H1 (cell line): Measurements from ENCODE around the gene SOX10. TPM values are rescaled to one million over a fixed set of nuclear protein-coding genes. Genes with fewer than 3 reads are reported as not detected.

Source experiments
- CTCF ChIA-PET: fragments of 300-600 bp; sonication (Branson Sonifier 250); formaldehyde crosslinking; loops from one replicate; lab custom pipeline; 2021; ENCODE audit not compliant: partially characterized antibody; lab: Charles Lee
- POLR2A ChIA-PET: fragments of 300-600 bp; sonication (Branson Sonifier 250); formaldehyde crosslinking; loops from one replicate; lab custom pipeline; 2021; ENCODE audit warnings: inconsistent platforms; ENCODE audit not compliant: partially characterized antibody; lab: Charles Lee
- DNase-seq, 2 experiments: peaks; one replicate each; pipeline versions ENCODE4 v3.0.0 to v3.0.0-alpha.2; 2010 to 2022; ENCODE audit warnings: low spot score in 2 of 2, low read depth in 1 of 2, mixed read lengths in 1 of 2
- FAIRE-seq: peaks from 2 replicates; lab custom pipeline; 2011; peaks lifted over from hg19 to GRCh38; lab: Jason Lieb, UNC
- H2AFZ ChIP-seq: 2 replicates; pipeline ENCODE4 v1.8.1; 2012; ENCODE audit warnings: low read length, inconsistent platforms
- H2AK5ac ChIP-seq: 2 replicates; pipeline ENCODE4 v1.6.1; 2013; ENCODE audit warnings: low read depth, low read length
- H2BK120ac ChIP-seq: replicated peaks from 2 replicates; pipeline ENCODE3; 2013; ENCODE audit warnings: low read depth, low read length, inconsistent platforms
- H2BK12ac ChIP-seq: 2 replicates; pipeline ENCODE4 v1.6.1; 2013; ENCODE audit warnings: low read depth, low read length
- H2BK15ac ChIP-seq: 2 replicates; pipeline ENCODE4 v1.6.1; 2013; ENCODE audit warnings: low read length
- H2BK20ac ChIP-seq: 2 replicates; pipeline ENCODE4 v1.6.1; 2013; ENCODE audit warnings: low read length
- H2BK5ac ChIP-seq: 2 replicates; pipeline ENCODE4 v1.6.1; 2013; ENCODE audit warnings: low read depth, low read length
- H3K14ac ChIP-seq: 2 replicates; pipeline ENCODE4 v1.6.1; 2013; ENCODE audit warnings: inconsistent platforms; ENCODE audit not compliant: insufficient read length
- H3K18ac ChIP-seq: 2 replicates; pipeline ENCODE4 v1.6.1; 2013; ENCODE audit warnings: low read length; ENCODE audit errors: extremely low read depth
- H3K23ac ChIP-seq: 2 replicates; pipeline ENCODE4 v1.6.1; 2013; ENCODE audit warnings: inconsistent platforms; ENCODE audit not compliant: insufficient read length
- H3K23me2 ChIP-seq: 2 replicates; pipeline ENCODE4 v1.6.1; 2013; ENCODE audit warnings: low read depth, low read length
- H3K27ac ChIP-seq: 2 replicates; pipeline ENCODE4 v1.6.1; 2011; ENCODE audit warnings: low read depth, low read length, inconsistent platforms
- H3K27me3 ChIP-seq, 4 experiments: replicated peaks in 1 of 4; 1 replicate in 1 of 4; 2 replicates in 3 of 4; pipeline versions ENCODE4 v1.6.1 to v1.8.1; 2011 to 2013; ENCODE audit warnings: low read length in 3 of 4, mild to moderate bottlenecking in 3 of 4, inconsistent platforms in 2 of 4, mixed read lengths in 2 of 4, moderate library complexity in 1 of 4; ENCODE audit not compliant: control insufficient read depth in 3 of 4, insufficient read depth in 3 of 4; ENCODE audit errors: extremely low read depth in 1 of 4
- H3K36me3 ChIP-seq, 4 experiments: 2 replicates each; pipeline versions ENCODE4 v1.6.1 to v1.8.1; 2011 to 2013; ENCODE audit warnings: mild to moderate bottlenecking in 4 of 4, low read length in 3 of 4, moderate library complexity in 2 of 4, control low read depth in 1 of 4, inconsistent platforms in 1 of 4; ENCODE audit not compliant: insufficient read depth in 4 of 4, control insufficient read depth in 2 of 4
- H3K4ac ChIP-seq: replicated peaks from 2 replicates; pipeline ENCODE3; 2013; ENCODE audit warnings: low read length, low read depth, mixed read lengths, inconsistent platforms; ENCODE audit not compliant: insufficient read length
- H3K4me1 ChIP-seq, 4 experiments: replicated peaks in 1 of 4; 1 replicate in 1 of 4; 2 replicates in 3 of 4; pipeline versions ENCODE4 v1.6.1 to v1.8.1; 2011 to 2013; ENCODE audit warnings: low read length in 3 of 4, inconsistent platforms in 2 of 4, mixed read lengths in 1 of 4; ENCODE audit not compliant: insufficient read depth in 4 of 4, control insufficient read depth in 3 of 4
- H3K4me2 ChIP-seq, 2 experiments: 2 replicates each; pipeline versions ENCODE4 v1.6.1 to v1.8.1; 2011 to 2013; ENCODE audit warnings: low read depth in 2 of 2, low read length in 2 of 2, control low read depth in 1 of 2, inconsistent platforms in 1 of 2, mild to moderate bottlenecking in 1 of 2; ENCODE audit not compliant: insufficient read depth in 1 of 2
- H3K4me3 ChIP-seq, 4 experiments: fragments of 200-600, 300-600 bp in 1 of 4; sonication (generic), shearing (Covaris generic), sonication (Bioruptor Twin) in 1 of 4; 2 replicates each; pipeline versions ENCODE4 v1.5.1 to v1.8.1; 2011 to 2016; ENCODE audit warnings: low read length in 4 of 4, low read depth in 3 of 4, control low read depth in 2 of 4, inconsistent platforms in 2 of 4, mild to moderate bottlenecking in 2 of 4, mixed read lengths in 1 of 4, moderate library complexity in 1 of 4; ENCODE audit not compliant: insufficient read depth in 2 of 4; ENCODE audit errors: extremely low read depth in 1 of 4
- H3K56ac ChIP-seq: replicated peaks from 2 replicates; pipeline ENCODE3; 2013; ENCODE audit warnings: low read depth, mild to moderate bottlenecking, mixed read lengths, low read length, inconsistent platforms; ENCODE audit not compliant: insufficient read length
- H3K79me1 ChIP-seq: 2 replicates; pipeline ENCODE4 v1.6.1; 2013; ENCODE audit warnings: low read depth, low read length, control low read depth
- H3K79me2 ChIP-seq, 2 experiments: 2 replicates each; pipeline versions ENCODE4 v1.6.1 to v1.8.1; 2012 to 2013; ENCODE audit warnings: low read length in 2 of 2, mild to moderate bottlenecking in 2 of 2, inconsistent platforms in 1 of 2; ENCODE audit not compliant: insufficient read depth in 2 of 2, control insufficient read depth in 1 of 2
- H3K9ac ChIP-seq, 4 experiments: replicated peaks in 1 of 4; 1 replicate in 1 of 4; 2 replicates in 3 of 4; pipeline versions ENCODE4 v1.6.1 to v1.8.1; 2011 to 2013; ENCODE audit warnings: low read depth in 3 of 4, low read length in 3 of 4, control low read depth in 2 of 4, mild to moderate bottlenecking in 2 of 4, moderate library complexity in 2 of 4, inconsistent platforms in 1 of 4; ENCODE audit errors: extremely low read depth in 1 of 4
- H3K9me3 ChIP-seq, 2 experiments: 2 replicates each; pipeline versions ENCODE4 v1.6.1 to v1.8.1; 2012 to 2013; ENCODE audit warnings: mild to moderate bottlenecking in 2 of 2, moderate library complexity in 2 of 2, control low read depth in 1 of 2, inconsistent platforms in 1 of 2, low read depth in 1 of 2, low read length in 1 of 2, mixed read lengths in 1 of 2; ENCODE audit not compliant: insufficient read depth in 2 of 2
- H4K20me1 ChIP-seq, 2 experiments: replicated peaks in 1 of 2; 2 replicates each; pipeline versions ENCODE3 to v1.8.1; 2011 to 2013; ENCODE audit warnings: inconsistent platforms in 2 of 2, low read length in 2 of 2, mild to moderate bottlenecking in 1 of 2; ENCODE audit not compliant: insufficient read depth in 2 of 2, control insufficient read depth in 1 of 2
- H4K5ac ChIP-seq: 2 replicates; pipeline ENCODE4 v1.6.1; 2013; ENCODE audit warnings: low read length, low read depth, mixed read lengths, inconsistent platforms; ENCODE audit not compliant: insufficient read length
- H4K8ac ChIP-seq: 2 replicates; pipeline ENCODE4 v1.8.0; 2013; ENCODE audit warnings: mild to moderate bottlenecking, moderate library complexity, low read length, inconsistent platforms; ENCODE audit not compliant: insufficient read depth; ENCODE audit errors: extremely low read depth
- H4K91ac ChIP-seq: replicated peaks from 2 replicates; pipeline ENCODE3; 2013; ENCODE audit warnings: low read length, mixed read lengths, inconsistent platforms; ENCODE audit not compliant: insufficient read length
- CREB1 ChIP-seq: IDR thresholded peaks from 2 replicates; pipeline ENCODE4 v1.6.1; 2012; ENCODE audit warnings: inconsistent platforms
- EGR1 ChIP-seq: IDR thresholded peaks from 2 replicates; pipeline ENCODE4 v1.6.1; 2011; ENCODE audit warnings: low read depth, low read length, borderline replicate concordance
- JUN ChIP-seq: IDR thresholded peaks from 2 replicates; pipeline ENCODE4 v1.6.1; 2011; ENCODE audit warnings: low read depth, mild to moderate bottlenecking, improper control_type of control experiment, low read length
- KDM1A ChIP-seq: fragments of 200-600, 300-600 bp; sonication (generic); IDR thresholded peaks from 2 replicates; pipeline ENCODE4 v1.7.1; 2016; ENCODE audit warnings: mild to moderate bottlenecking, low read length, borderline replicate concordance
- NANOG ChIP-seq: IDR thresholded peaks from 2 replicates; pipeline ENCODE4 v1.6.1; 2011; ENCODE audit warnings: low read length, low read depth, mild to moderate bottlenecking, inconsistent platforms; ENCODE audit not compliant: insufficient read depth, poor library complexity, severe bottlenecking
- POLR2AphosphoS5 ChIP-seq: IDR thresholded peaks from 2 replicates; pipeline ENCODE4 v1.6.1; 2011; ENCODE audit warnings: low read depth, low read length
- POU5F1 ChIP-seq: IDR thresholded peaks from 2 replicates; pipeline ENCODE4 v1.6.1; 2011; ENCODE audit warnings: low read depth, mild to moderate bottlenecking, low read length, moderate library complexity
- RAD21 ChIP-seq, 2 experiments: IDR thresholded peaks in 1 of 2; conservative IDR thresholded peaks in 1 of 2; 2 replicates each; pipeline ENCODE4 v1.6.1; 2011; ENCODE audit warnings: low read depth in 2 of 2, low read length in 2 of 2, improper control_type of control experiment in 1 of 2, inconsistent platforms in 1 of 2, mild to moderate bottlenecking in 1 of 2, moderate library complexity in 1 of 2
- TAF1 ChIP-seq: IDR thresholded peaks from 2 replicates; pipeline ENCODE4 v1.6.1; 2011; ENCODE audit warnings: mild to moderate bottlenecking, low read depth, low read length
- WGBS, 2 experiments: shearing (Covaris generic) in 1 of 2; methylation state at CpG; one replicate each; pipeline versions ENCODE4 v1.1.6 to v1.1.7; 2013 to 2015; ENCODE audit warnings: low lambda C conversion rate in 2 of 2, mixed read lengths in 2 of 2, inconsistent platforms in 1 of 2, low coverage in 1 of 2, missing lambda C conversion rate in 1 of 2; ENCODE audit not compliant: insufficient replicate concordance in 2 of 2, insufficient coverage in 1 of 2, insufficient read length in 1 of 2; ENCODE audit errors: extremely low coverage in 1 of 2, missing lambda C conversion rate in 1 of 2; 5-methylcytosine and 5-hydroxymethylcytosine counted together
- polyA plus RNA-seq, 7 experiments: library from polyadenylated mRNA; depleted of rRNA in 3 of 7; stranded (reverse) in 5 of 7; unstranded in 2 of 7; fragments of >200 nt in 5 of 7; fragments of 200-250 nt in 2 of 7; gene quantifications; 1 replicate in 5 of 7; 2 replicates in 1 of 7; 4 replicates in 1 of 7; pipeline versions ENCODE4 v1.2.1 to v1.2.3, GENCODE V29; 2011 to 2013; ENCODE audit warnings: missing spikeins in 2 of 7, mixed read lengths in 2 of 7
- total RNA-seq: library from RNA; stranded (reverse); fragmentation: NEBNext Ultra II Directional; extraction: Animal tissue kit (Norgen Biotek cat#: 25700); gene quantifications from 2 replicates; pipeline ENCODE4 v1.2.1, GENCODE V29; 2021
- TF ChIP-seq, protein P1 (sequence below): IDR thresholded peaks from 2 replicates; pipeline ENCODE4 v1.6.1; 2011; ENCODE audit warnings: low read length, improper control_type of control experiment
- TF ChIP-seq, protein P2 (sequence below): IDR thresholded peaks from 2 replicates; pipeline ENCODE4 v1.6.1; 2012; ENCODE audit warnings: low read length, inconsistent platforms

Gene SOX10
- total and polyA plus RNA-seq, 2 of the 8 experiments (the other 6 are each of a cell fraction or from before 2014, with no cell fraction given) = 2.7 TPM

DNA sequence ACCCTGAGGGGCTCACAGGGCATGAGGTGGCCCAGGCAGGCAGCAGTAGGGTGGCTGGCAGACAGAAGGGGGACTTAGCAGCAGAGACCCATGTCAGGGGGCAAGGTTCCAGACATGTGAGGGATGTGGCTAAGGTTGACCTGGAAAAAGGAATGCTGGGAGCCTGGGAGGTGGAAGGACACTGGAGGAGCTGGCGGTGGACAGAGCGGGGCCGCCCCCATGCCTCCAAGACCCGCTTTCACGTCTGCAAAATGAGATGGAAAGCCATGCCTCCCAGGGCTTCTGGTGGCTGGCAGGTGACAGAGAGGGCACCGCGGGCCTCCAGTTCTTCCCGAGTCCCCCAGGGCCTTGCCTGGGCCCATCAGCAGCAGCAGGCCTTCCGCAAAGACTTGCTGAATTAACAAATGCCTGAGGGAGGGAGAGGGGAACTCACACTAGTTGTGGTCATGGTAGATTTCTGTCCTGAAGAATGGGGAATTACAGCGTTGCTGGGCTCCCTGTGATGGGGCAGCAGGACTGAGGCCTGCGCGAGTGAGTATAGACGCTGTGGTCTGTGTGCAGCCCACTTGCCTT, 23.1 kb upstream of the SOX10 start:
- WGBS, 2 experiments = 93% methylated on average over 13 of the region's 13 CpGs; no CpG with 5 or more reads in 1 of the 2 experiments
- H3K79me2 ChIP-seq = no peaks in the 10 kb centered on the region
- H2BK5ac ChIP-seq = no peak overlapping the region
- H3K56ac ChIP-seq = no peak overlapping the region
- H2AK5ac ChIP-seq = no peak overlapping the region
- H3K9ac ChIP-seq = no peak overlapping the region
- H3K18ac ChIP-seq = no peak overlapping the region
- H3K23me2 ChIP-seq = no peaks in the 10 kb centered on the region
- H3K14ac ChIP-seq = no peak overlapping the region
- no peak overlapping the region for H4K5ac ChIP-seq
- DNase-seq = no peak
- H3K36me3 ChIP-seq = no peaks in the 10 kb centered on the region
- H3K4me3 ChIP-seq = no peak overlapping the region
- no peak overlapping the region for H2BK20ac ChIP-seq
- no peak overlapping the region for H4K8ac ChIP-seq
- no peak overlapping the region for H2AFZ ChIP-seq
- POLR2A ChIA-PET = no interaction called here
- no peak overlapping the region for H3K23ac ChIP-seq
- H3K4me1 ChIP-seq = no peaks in the 10 kb centered on the region
- no peak overlapping the region for H4K91ac ChIP-seq
- CTCF ChIA-PET = interaction anchor here (0.8 to 1.1 kb wide), 2 partner anchors 10 to 92 kb away, joined by 3 to 4 read pairs; no protein-coding TSS in a partner anchor
- H3K27me3 ChIP-seq = no peaks in the 10 kb centered on the region
- no peak overlapping the region for H2BK15ac ChIP-seq
- no peaks in the 10 kb centered on the region for H3K9me3 ChIP-seq
- H3K27ac ChIP-seq = no peak overlapping the region
- no peak overlapping the region for H3K4me2 ChIP-seq
- no peak overlapping the region for H2BK120ac ChIP-seq
- no peaks in the 10 kb centered on the region for H3K79me1 ChIP-seq
- H4K20me1 ChIP-seq = no peaks in the 10 kb centered on the region
- no peak for FAIRE-seq
- H3K4ac ChIP-seq = no peak overlapping the region
- H2BK12ac ChIP-seq = no peak overlapping the region
- TF ChIP-seq NANOG (no peak), POU5F1 (no peak), CREB1 (no peak), POLR2AphosphoS5 (no peak), EGR1 (no peak), JUN (no peak), TAF1 (no peak), KDM1A (no peak), RAD21 (IDR thresholded peaks at IDR 0.05 in 1 of 2, conservative IDR thresholded peaks at IDR 0.05 in 1 of 2; ENCODE audit: low read depth in 2 of 2, low read length in 2 of 2) (no peak)
- TF ChIP-seq, protein P1, sequence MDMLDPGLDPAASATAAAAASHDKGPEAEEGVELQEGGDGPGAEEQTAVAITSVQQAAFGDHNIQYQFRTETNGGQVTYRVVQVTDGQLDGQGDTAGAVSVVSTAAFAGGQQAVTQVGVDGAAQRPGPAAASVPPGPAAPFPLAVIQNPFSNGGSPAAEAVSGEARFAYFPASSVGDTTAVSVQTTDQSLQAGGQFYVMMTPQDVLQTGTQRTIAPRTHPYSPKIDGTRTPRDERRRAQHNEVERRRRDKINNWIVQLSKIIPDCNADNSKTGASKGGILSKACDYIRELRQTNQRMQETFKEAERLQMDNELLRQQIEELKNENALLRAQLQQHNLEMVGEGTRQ = no peak
- TF ChIP-seq, protein P2, sequence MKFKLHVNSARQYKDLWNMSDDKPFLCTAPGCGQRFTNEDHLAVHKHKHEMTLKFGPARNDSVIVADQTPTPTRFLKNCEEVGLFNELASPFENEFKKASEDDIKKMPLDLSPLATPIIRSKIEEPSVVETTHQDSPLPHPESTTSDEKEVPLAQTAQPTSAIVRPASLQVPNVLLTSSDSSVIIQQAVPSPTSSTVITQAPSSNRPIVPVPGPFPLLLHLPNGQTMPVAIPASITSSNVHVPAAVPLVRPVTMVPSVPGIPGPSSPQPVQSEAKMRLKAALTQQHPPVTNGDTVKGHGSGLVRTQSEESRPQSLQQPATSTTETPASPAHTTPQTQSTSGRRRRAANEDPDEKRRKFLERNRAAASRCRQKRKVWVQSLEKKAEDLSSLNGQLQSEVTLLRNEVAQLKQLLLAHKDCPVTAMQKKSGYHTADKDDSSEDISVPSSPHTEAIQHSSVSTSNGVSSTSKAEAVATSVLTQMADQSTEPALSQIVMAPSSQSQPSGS = no peak
